SK-N-SH treated with all-trans-retinoic acid at 6 μM for 48 hours (cell line): ENCODE results near the gene LMO4.

Experiments used
- ATAC-seq: fragments of 200-7000 bp; cut with Tn5 transposase; 3 replicates; pipeline ENCODE4 v1.9.1; 2020; ENCODE audit warnings: mild to moderate bottlenecking, moderate library complexity
- ARNTL ChIP-seq: fragments of 450-650 bp; formaldehyde crosslinking; IDR thresholded peaks from 2 replicates; pipeline ENCODE4 v1.5.0; 2020; ENCODE audit warnings: low read depth, mild to moderate bottlenecking, moderate library complexity, borderline replicate concordance
- BACH2 ChIP-seq: fragments of 250-450 bp; sonication (Bioruptor Pico); IDR thresholded peaks from 2 replicates; pipeline ENCODE4 v1.9.0; 2021; ENCODE audit warnings: mild to moderate bottlenecking, borderline replicate concordance
- CSDC2 ChIP-seq: fragments of 250-450 bp; sonication (Bioruptor Pico); IDR thresholded peaks from 2 replicates; pipeline ENCODE4 v1.5.0; 2020; ENCODE audit warnings: mild to moderate bottlenecking, moderate library complexity
- ESRRG ChIP-seq: fragments of 250-450 bp; sonication (Bioruptor Pico); IDR thresholded peaks from 2 replicates; pipeline ENCODE4 v1.6.1; 2021; ENCODE audit warnings: mild to moderate bottlenecking
- GLIS3 ChIP-seq: fragments of 250-450 bp; sonication (Bioruptor Pico); IDR thresholded peaks from 2 replicates; pipeline ENCODE4 v1.5.0; 2020; ENCODE audit warnings: mild to moderate bottlenecking, moderate library complexity
- ISL1 ChIP-seq: fragments of 250-450 bp; sonication (Bioruptor Pico); IDR thresholded peaks from 2 replicates; pipeline ENCODE4 v2.1.2; 2022; ENCODE audit warnings: mild to moderate bottlenecking, moderate library complexity
- OSR1 ChIP-seq: fragments of 250-450 bp; sonication (Bioruptor Pico); IDR thresholded peaks from 2 replicates; pipeline ENCODE4 v1.8.0; 2022; ENCODE audit warnings: moderate library complexity, mild to moderate bottlenecking, inconsistent platforms
- PPARA ChIP-seq: fragments of 250-450 bp; sonication (Bioruptor Pico); IDR thresholded peaks from 2 replicates; pipeline ENCODE4 v1.5.0; 2020; ENCODE audit warnings: mild to moderate bottlenecking, borderline replicate concordance
- RARB ChIP-seq: fragments of 250-450 bp; sonication (Bioruptor Pico); IDR thresholded peaks from 2 replicates; pipeline ENCODE4 v1.8.0; 2021; ENCODE audit warnings: mild to moderate bottlenecking, moderate library complexity
- SNAI2 ChIP-seq: fragments of 250-450 bp; sonication (Bioruptor Pico); IDR thresholded peaks from 2 replicates; pipeline ENCODE4 v1.5.0; 2020; ENCODE audit warnings: mild to moderate bottlenecking, moderate library complexity
- TCF4 ChIP-seq: fragments of 250-450 bp; sonication (Bioruptor Pico); IDR thresholded peaks from 2 replicates; pipeline ENCODE4 v1.8.0; 2021; ENCODE audit warnings: mild to moderate bottlenecking, moderate library complexity, borderline replicate concordance
- TOX ChIP-seq: fragments of 250-450 bp; sonication (Bioruptor Pico); IDR thresholded peaks from 2 replicates; pipeline ENCODE4 v1.8.0; 2021; ENCODE audit warnings: mild to moderate bottlenecking, moderate library complexity, borderline replicate concordance
- ZC3H10 ChIP-seq: fragments of 250-450 bp; sonication (Bioruptor Pico); IDR thresholded peaks from 2 replicates; pipeline ENCODE4 v1.5.1; 2021; ENCODE audit warnings: mild to moderate bottlenecking, moderate library complexity
- ZFP3 ChIP-seq: fragments of 250-450 bp; sonication (Bioruptor Pico); IDR thresholded peaks from 2 replicates; pipeline ENCODE4 v1.5.0; 2020; ENCODE audit warnings: mild to moderate bottlenecking, moderate library complexity
- ZFP30 ChIP-seq: fragments of 450-650 bp; formaldehyde crosslinking; IDR thresholded peaks from 2 replicates; pipeline ENCODE4 v1.5.0; 2022; ENCODE audit warnings: mild to moderate bottlenecking, moderate library complexity
- ZNF565 ChIP-seq: fragments of 450-650 bp; formaldehyde crosslinking; conservative IDR thresholded peaks from 2 replicates; pipeline ENCODE4 v1.5.0; 2020; ENCODE audit warnings: low read depth, mild to moderate bottlenecking, moderate library complexity
- ZNF70 ChIP-seq: fragments of 450-650 bp; formaldehyde crosslinking; IDR thresholded peaks from 2 replicates; pipeline ENCODE4 v1.5.0; 2020; ENCODE audit warnings: mild to moderate bottlenecking, moderate library complexity
- ZNF8 ChIP-seq: fragments of 450-650 bp; formaldehyde crosslinking; IDR thresholded peaks from 2 replicates; pipeline ENCODE4 v1.5.0; 2020; ENCODE audit warnings: mild to moderate bottlenecking, moderate library complexity
- TF ChIP-seq, protein P1 (sequence below): fragments of 250-450 bp; sonication (Bioruptor Pico); IDR thresholded peaks from 2 replicates; pipeline ENCODE4 v1.5.0; 2020; ENCODE audit warnings: mild to moderate bottlenecking, moderate library complexity
- TF ChIP-seq, protein P2 (sequence below): fragments of 250-450 bp; sonication (Bioruptor Pico); IDR thresholded peaks from 2 replicates; pipeline ENCODE4 v1.8.0; 2021; ENCODE audit warnings: low read depth, mild to moderate bottlenecking, moderate library complexity, borderline replicate concordance
- TF ChIP-seq, protein P3 (sequence below): fragments of 250-450 bp; sonication (Bioruptor Pico); IDR thresholded peaks from 2 replicates; pipeline ENCODE4 v1.8.0; 2020; ENCODE audit warnings: mild to moderate bottlenecking, moderate library complexity, borderline replicate concordance
- TF ChIP-seq, protein P4 (sequence below): fragments of 250-450 bp; sonication (Bioruptor Pico); IDR thresholded peaks from 2 replicates; pipeline ENCODE4 v1.5.1; 2020; ENCODE audit warnings: low read depth, mild to moderate bottlenecking, moderate library complexity
- TF ChIP-seq, protein P5 (sequence below): fragments of 250-450 bp; sonication (Bioruptor Pico); IDR thresholded peaks from 2 replicates; pipeline ENCODE4 v1.5.1; 2021; ENCODE audit warnings: mild to moderate bottlenecking, moderate library complexity

LMO4 gene

DNA sequence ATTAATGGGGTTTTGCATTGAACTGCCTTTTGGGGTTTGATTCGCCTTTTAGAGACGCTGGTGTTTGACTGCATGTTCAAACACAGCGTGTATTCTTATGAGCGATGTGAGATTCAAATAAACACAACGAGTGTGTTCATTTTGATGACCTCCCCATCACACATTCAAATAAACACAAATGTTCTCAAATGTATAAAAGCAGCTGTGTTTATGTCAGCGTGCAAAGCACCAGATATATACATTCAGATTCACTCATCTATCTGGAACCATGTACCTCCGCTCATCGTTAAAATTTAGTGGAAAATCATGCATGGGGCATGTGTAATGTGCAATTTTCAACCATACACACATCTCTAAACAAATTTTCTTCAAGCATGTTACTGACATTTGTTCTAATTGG lies 21.4 kb upstream of the LMO4 start:
- no peak for TF ChIP-seq ZFP3 (CRISPR knock-in tag)
- no peak for TF ChIP-seq TOX (CRISPR knock-in tag)
- TF ChIP-seq, protein P1, sequence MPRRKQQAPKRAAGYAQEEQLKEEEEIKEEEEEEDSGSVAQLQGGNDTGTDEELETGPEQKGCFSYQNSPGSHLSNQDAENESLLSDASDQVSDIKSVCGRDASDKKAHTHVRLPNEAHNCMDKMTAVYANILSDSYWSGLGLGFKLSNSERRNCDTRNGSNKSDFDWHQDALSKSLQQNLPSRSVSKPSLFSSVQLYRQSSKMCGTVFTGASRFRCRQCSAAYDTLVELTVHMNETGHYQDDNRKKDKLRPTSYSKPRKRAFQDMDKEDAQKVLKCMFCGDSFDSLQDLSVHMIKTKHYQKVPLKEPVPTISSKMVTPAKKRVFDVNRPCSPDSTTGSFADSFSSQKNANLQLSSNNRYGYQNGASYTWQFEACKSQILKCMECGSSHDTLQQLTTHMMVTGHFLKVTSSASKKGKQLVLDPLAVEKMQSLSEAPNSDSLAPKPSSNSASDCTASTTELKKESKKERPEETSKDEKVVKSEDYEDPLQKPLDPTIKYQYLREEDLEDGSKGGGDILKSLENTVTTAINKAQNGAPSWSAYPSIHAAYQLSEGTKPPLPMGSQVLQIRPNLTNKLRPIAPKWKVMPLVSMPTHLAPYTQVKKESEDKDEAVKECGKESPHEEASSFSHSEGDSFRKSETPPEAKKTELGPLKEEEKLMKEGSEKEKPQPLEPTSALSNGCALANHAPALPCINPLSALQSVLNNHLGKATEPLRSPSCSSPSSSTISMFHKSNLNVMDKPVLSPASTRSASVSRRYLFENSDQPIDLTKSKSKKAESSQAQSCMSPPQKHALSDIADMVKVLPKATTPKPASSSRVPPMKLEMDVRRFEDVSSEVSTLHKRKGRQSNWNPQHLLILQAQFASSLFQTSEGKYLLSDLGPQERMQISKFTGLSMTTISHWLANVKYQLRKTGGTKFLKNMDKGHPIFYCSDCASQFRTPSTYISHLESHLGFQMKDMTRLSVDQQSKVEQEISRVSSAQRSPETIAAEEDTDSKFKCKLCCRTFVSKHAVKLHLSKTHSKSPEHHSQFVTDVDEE (CRISPR knock-in tag) = no peak
- no peak for TF ChIP-seq TCF4 (CRISPR knock-in tag)
- TF ChIP-seq ZNF565 (CRISPR knock-in tag) = no peak
- TF ChIP-seq CSDC2 (CRISPR knock-in tag) = no peak
- no peak for TF ChIP-seq ZC3H10
- no peak for TF ChIP-seq ZFP30
- TF ChIP-seq ESRRG = no peak
- TF ChIP-seq ZNF8 (CRISPR knock-in tag) = no peak
- TF ChIP-seq PPARA (CRISPR knock-in tag) = no peak
- TF ChIP-seq RARB (CRISPR knock-in tag) = no peak
- TF ChIP-seq ARNTL (CRISPR knock-in tag) = no peak
- TF ChIP-seq OSR1 = no peak
- TF ChIP-seq BACH2 (CRISPR knock-in tag) = no peak
- no peak for ATAC-seq

DNA sequence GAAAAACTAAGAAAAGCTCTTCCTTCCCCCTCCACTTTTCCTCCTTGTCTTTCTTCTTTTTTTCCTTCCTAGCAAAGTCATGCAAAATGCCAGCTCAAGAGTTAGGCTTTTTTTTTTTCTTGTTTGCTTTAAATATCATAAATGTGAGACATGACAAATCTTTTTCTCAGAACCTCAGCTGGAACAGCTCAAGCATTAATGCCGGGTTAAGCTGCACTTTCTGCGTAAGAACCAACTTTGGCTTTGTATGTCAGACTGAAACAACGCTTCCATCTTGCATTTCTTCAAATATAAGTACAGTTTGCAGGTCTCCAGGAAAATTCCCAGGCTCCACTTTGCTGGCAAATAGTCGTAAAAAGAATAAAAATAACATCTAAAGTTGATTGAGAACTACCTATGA lies 20.7 kb upstream of the LMO4 start:
- TF ChIP-seq, protein P2, sequence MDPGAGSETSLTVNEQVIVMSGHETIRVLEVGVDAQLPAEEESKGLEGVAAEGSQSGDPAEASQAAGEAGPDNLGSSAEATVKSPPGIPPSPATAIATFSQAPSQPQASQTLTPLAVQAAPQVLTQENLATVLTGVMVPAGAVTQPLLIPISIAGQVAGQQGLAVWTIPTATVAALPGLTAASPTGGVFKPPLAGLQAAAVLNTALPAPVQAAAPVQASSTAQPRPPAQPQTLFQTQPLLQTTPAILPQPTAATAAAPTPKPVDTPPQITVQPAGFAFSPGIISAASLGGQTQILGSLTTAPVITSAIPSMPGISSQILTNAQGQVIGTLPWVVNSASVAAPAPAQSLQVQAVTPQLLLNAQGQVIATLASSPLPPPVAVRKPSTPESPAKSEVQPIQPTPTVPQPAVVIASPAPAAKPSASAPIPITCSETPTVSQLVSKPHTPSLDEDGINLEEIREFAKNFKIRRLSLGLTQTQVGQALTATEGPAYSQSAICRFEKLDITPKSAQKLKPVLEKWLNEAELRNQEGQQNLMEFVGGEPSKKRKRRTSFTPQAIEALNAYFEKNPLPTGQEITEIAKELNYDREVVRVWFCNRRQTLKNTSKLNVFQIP (CRISPR knock-in tag) = no peak
- TF ChIP-seq, protein P1 (CRISPR knock-in tag) = no peak
- TF ChIP-seq ISL1 (CRISPR knock-in tag) (no peak), ZFP3 (CRISPR knock-in tag) (no peak), ZNF70 (no peak), ZNF565 (CRISPR knock-in tag) (no peak), TOX (CRISPR knock-in tag) (no peak), PPARA (CRISPR knock-in tag) (no peak), SNAI2 (CRISPR knock-in tag) (no peak), TCF4 (CRISPR knock-in tag) (no peak)
- TF ChIP-seq, protein P3, sequence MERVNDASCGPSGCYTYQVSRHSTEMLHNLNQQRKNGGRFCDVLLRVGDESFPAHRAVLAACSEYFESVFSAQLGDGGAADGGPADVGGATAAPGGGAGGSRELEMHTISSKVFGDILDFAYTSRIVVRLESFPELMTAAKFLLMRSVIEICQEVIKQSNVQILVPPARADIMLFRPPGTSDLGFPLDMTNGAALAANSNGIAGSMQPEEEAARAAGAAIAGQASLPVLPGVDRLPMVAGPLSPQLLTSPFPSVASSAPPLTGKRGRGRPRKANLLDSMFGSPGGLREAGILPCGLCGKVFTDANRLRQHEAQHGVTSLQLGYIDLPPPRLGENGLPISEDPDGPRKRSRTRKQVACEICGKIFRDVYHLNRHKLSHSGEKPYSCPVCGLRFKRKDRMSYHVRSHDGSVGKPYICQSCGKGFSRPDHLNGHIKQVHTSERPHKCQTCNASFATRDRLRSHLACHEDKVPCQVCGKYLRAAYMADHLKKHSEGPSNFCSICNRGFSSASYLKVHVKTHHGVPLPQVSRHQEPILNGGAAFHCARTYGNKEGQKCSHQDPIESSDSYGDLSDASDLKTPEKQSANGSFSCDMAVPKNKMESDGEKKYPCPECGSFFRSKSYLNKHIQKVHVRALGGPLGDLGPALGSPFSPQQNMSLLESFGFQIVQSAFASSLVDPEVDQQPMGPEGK (CRISPR knock-in tag) = no peak
- TF ChIP-seq, protein P4, sequence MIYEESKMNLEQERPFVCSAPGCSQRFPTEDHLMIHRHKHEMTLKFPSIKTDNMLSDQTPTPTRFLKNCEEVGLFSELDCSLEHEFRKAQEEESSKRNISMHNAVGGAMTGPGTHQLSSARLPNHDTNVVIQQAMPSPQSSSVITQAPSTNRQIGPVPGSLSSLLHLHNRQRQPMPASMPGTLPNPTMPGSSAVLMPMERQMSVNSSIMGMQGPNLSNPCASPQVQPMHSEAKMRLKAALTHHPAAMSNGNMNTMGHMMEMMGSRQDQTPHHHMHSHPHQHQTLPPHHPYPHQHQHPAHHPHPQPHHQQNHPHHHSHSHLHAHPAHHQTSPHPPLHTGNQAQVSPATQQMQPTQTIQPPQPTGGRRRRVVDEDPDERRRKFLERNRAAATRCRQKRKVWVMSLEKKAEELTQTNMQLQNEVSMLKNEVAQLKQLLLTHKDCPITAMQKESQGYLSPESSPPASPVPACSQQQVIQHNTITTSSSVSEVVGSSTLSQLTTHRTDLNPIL = no peak
- ATAC-seq = no peak

DNA sequence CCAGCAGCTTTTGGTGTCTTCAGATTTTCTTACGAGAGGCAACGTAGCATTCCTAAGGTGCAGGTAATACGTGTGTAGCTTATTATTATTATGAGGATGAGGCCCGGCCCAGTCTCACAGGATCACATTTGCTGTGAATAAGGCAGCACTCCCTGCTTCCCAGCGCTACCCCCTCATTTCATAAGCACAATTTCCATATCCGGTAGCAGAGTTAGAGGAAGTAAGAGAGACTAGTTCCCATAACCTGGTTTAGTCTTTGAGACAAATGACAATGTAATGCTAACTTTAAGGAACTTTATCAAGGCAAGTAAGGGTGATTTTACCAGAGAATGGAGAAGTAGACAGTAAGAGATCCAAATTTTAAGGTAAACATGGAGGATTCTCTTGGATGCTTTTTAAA lies 14.6 kb upstream of the LMO4 start:
- ATAC-seq = no peak
- TF ChIP-seq CSDC2 (CRISPR knock-in tag) (no peak), ZNF565 (CRISPR knock-in tag) (no peak), ARNTL (CRISPR knock-in tag) (no peak), ISL1 (CRISPR knock-in tag) (no peak), BACH2 (CRISPR knock-in tag) (no peak), GLIS3 (CRISPR knock-in tag) (no peak), SNAI2 (CRISPR knock-in tag) (no peak), ZFP30 (no peak), OSR1 (no peak), ZFP3 (CRISPR knock-in tag) (no peak), ESRRG (no peak), TOX (CRISPR knock-in tag) (no peak), PPARA (CRISPR knock-in tag) (no peak)
- TF ChIP-seq, protein P2 (CRISPR knock-in tag) = no peak
- TF ChIP-seq, protein P5, sequence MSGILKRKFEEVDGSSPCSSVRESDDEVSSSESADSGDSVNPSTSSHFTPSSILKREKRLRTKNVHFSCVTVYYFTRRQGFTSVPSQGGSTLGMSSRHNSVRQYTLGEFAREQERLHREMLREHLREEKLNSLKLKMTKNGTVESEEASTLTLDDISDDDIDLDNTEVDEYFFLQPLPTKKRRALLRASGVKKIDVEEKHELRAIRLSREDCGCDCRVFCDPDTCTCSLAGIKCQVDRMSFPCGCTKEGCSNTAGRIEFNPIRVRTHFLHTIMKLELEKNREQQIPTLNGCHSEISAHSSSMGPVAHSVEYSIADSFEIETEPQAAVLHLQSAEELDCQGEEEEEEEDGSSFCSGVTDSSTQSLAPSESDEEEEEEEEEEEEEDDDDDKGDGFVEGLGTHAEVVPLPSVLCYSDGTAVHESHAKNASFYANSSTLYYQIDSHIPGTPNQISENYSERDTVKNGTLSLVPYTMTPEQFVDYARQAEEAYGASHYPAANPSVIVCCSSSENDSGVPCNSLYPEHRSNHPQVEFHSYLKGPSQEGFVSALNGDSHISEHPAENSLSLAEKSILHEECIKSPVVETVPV = no peak
